Measurements from ENCODE around the gene CXCL14. TPM values are rescaled to one million over a fixed set of nuclear protein-coding genes. Genes with fewer than 3 reads are reported as not detected.
"Not testable (repeated sequence)": the region's sequence is repeated elsewhere in the genome, so short reads cannot be mapped to it uniquely, and the experiment has no call there.

The CXCL14 gene
- total RNA-seq, 1 experiment from 2014 or later: not detected

DNA sequence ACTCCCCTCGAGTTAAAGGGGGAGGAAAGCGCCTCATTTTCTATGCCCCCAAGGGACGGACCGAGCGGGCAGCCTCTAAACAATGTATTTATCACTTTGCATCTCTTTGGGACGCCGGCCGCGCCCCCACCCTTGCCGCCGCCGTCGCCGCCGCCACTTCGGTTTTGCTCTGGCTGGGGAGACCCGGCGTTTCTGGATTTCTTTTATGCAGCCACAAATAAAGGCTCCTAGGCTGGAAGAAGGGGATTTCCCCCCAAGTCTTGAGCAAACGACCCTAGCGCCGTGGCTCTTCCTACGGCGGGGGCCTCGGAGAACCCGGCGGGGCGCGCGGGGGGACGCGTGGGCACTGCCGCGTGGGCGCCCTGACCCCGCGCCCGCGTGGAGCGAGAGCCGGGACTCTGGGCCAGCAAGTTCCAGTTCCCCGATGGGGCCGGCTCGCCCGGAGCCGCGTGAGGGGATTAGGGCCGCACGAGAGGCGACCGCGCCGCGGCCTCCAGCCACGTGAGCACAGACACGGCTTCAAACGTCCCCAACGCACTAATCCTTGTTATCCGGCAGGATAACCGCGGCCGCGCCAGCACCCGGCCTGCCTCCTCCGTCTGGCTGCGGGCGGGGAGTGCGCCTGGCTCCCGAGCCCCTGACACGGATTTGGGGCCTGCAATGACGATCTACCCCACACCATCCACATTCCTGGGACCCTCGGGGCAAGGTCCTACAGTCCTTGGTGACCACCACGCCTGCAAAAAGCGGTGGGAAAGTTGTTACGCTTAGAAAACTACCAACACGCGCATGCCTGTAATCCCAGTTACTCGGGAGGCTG, 35.1 kb downstream of the CXCL14 start:
- no peak for DNase-seq (ENCODE audit: low read depth)

DNA sequence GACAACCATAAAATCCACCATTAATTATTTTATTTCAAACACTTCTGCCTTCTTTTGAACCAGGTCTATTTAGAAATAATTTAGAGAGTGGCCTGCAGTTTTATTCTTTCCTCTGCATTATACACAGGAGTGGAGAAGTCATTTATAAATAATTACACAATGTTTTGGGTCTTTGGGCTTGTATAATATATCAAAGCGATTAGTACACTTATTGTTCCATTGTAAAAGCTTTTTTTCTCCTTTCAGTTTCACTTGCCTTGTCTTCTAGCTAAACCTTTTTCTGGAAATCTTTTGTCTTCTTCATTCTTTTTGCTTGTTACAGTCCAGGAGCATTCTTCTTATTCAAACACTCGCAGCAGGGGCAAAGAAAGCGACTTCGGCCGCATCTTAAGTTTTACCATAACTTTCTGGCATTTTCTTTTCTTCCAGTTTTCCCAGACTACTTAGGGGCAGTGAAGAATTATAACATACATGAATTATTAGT, 35.7 kb downstream of the CXCL14 start:
- no peak for DNase-seq (ENCODE audit: low read depth)

DNA sequence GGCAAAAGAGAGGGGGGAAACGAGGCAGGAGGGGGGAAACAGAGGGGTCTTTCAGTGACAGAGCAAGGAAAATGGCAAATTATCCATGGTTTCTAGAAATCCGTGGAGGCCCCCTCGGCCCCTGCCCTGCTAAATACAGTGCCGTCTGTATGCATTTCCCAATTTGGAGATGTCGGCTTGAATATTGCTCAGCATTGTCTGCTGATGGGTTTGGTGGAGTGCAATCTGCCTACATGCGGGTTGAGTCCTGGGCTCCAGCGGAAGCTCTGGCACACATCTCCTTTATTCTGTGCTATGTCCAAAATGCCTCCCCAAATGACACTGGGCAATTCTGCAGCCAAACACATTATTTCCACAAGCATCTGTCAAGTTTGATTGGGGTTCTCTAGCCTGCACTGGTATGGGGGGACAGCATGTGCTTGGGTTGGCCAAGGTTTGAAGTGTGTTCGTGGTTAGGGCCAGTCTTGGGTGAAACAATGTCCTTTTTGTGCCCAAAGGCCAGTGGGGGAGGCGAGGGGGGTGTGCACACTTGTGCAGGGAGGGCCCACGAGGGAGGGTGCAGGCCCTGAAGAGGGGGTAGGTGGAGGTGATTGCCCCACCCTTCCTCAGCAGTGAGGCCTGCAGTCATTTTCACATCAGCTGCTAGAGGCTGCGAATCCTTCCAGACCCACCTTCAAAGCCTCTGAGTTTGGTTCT, 36.8 kb downstream of the CXCL14 start:
- DNase-seq (ENCODE audit: low read depth): no peak

DNA sequence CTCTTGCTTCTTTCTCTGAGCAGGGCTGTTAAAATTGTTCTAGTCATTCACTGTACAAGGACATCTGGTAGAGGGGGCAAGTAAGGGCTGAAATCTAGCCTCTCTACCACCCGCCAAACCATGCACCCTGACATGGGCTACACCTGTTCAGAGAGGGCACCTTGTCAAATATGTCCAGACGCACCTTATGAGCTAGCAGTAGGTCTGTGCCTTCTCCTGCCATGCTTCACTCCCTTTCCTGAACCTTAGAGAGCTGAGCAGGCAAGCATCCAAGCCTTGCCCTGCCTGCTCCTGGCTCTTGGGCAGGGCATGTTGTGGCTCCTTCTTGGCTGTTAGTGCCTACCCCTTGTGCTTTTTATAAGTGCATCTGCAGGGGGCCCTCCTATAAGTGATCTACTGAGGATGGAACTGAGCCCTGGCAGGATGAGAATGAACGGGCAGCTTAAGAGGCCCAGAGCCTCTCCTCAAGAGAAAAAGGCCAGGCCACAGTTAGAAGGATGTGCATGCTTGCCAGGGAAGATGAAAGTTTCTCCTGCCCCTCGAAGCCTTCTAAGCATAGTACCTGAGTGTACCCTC, 39.3 kb downstream of the CXCL14 start:
- no peak for DNase-seq (ENCODE audit: low read depth)

DNA sequence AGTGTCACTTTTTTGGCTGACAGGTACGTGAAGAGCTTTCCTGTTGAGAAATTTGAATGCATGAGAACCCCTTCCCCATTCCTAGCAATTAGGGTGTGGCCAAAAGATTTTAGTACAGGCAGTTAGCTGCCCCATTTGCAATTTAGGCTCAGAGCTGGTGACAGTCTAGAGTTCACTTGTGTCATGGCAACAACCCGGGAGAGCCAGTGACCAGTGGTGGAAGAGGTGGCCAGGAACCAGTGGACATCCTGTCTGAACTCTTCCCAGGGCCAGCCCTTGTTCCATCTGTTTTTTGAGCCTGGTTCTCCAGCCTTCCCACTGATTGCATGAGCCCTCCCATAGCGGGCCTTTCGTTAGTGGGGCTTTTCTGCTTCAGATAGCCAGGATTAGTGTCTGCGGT, 40.5 kb downstream of the CXCL14 start:
- DNase-seq (ENCODE audit: low read depth): no peak

DNA sequence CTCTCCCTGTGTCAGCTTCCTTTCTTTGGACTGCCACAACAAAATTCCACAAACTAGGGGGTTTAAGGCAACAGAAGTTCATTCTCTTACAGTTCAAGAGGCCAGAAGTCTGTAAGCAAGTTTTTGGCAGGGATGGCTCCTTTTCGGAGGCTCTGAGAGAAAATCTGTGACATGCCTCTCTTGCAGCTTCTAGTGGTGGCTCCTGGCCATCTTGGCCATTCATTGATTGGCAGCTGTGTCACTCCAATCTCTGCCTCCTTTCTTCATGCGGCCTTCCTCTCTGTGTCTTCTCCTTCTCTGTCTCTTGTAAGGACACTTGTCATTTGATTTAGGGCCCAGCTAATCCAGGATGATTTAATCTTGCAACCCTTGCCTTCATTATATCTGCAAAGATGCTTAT, 41.0 kb downstream of the CXCL14 start:
- DNase-seq (ENCODE audit: low read depth): no peak

DNA sequence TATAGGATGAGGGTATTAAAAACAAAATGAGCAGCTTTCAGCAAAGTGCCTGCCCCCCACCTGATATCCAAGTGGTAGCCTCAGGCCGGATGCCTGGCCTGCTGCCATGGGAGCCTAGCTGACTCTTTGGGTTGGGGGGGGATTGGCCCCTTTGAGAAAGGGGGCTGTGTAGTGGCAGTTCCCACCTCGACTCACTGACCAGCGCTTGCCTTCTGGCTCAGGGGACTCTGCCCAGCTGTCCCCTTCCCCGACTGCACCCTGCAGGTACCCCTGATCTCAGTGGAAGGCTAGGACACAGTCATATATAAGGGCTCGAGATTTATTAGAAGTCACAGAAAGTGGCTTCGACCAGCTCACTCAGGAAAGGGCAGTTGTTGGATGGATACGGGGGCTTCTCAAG, 41.5 kb downstream of the CXCL14 start:
- DNase-seq (ENCODE audit: low read depth): no peak

DNA sequence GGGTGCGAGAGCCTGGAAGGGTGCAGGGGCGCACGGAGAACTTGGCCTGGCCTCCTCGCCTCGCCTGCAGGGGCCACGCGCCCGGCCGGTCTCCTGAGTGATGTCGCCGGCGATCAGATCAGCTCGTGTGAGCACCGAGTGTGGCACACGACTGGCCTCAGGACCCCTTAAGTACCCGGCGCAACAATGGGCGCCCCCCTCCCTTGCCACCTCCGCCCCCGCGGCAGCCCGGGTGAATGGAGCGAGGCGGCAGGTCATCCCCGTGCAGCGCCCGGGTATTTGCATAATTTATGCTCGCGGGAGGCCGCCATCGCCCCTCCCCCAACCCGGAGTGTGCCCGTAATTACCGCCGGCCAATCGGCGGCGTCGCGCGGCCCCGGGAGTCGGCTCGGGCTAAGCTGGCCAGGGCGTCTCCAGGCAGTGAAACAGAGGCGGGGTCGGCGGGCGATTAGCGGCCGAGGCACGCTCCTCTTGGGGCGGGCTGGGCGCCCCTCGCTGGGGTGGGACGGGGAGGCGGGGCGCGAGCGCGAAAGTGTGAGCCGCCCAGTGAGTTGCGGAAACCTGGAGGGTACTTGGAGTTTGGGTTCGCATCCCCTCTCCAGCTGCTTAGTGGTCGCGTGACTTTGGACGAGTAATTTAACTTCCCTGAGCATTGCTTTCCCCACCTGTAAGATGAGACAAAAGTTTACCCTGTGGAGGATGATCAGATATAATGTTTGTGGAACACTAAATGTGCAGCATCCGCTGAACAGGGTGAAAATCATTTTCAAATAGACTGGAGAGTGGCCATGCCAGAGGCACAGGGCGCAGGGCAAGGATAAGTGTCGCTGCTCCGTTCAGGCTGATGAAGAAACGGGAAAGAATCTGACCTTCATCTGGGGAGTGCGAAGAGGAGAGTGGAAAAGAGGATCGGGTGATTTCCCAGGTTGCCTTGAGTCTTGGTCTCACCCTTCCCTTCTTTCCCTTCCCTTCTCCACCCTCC, 42.7 kb downstream of the CXCL14 start, which contains the start of gene NEUROG1:
NEUROG1 (minus strand) TSS at position 145 of the 982 bp plus-strand sequence. CDS start 274 bp downstream, outside the sequence.
- no peak for DNase-seq (ENCODE audit: low read depth)

DNA sequence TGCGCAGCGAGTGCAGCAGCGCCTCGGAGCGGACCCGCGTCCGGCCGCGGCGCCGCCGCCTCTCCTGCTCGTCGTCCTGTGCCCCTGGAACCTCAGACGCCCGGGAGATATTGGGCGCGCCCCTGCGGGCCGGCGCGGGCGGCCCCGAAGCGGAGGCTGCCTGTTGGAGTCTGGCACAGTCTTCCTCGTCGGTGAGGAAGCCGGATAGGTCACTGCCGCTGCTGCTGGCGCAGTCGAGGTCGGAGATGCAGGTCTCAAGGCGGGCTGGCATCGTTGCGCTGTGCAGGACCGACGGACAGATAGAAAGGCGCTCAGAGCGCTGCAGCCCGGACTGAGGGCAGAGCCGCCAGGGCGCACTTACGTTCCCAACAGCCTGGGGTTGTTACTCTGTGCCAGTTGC, 43.4 kb downstream of the CXCL14 start:
- DNase-seq (ENCODE audit: low read depth): no peak

DNA sequence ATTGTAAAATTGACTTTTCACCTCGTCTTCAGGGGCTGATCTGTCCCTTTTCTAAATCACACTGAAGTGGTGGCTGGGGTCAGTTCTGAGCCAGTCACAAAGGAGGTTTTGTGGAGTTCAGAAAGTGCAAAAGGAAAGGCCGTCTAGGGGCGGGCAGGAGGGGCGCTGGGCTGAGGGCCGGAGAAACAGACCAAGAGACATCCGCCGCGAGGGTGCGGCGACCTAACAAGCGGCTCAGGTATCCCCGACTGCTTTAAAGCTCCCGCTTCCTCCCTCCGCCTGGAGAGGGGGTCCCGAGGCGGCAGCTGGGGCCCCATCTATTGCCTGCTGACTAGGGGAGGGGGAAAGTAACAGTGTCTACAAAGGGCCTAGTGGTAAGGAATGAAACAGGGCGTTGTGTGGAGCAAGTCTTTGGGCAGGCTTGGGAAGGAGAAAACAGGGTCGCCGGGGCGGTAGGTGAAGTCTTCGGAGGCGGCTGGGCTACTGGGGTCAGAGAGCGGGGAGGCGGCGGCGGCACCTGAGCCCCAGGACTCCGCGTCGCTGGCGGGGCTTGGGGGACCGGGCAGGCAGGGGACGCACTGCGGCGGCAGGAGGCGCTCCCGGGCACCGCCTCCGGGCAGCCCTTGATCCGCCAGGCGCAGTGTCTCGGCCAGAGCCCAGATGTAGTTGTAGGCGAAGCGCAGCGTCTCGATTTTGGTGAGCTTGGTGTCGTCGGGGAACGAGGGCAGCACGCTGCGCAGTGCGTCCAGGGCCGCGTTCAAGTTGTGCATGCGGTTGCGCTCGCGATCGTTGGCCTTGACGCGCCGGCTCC, 44.0 kb downstream of the CXCL14 start:
- DNase-seq (ENCODE audit: low read depth): no peak

DNA sequence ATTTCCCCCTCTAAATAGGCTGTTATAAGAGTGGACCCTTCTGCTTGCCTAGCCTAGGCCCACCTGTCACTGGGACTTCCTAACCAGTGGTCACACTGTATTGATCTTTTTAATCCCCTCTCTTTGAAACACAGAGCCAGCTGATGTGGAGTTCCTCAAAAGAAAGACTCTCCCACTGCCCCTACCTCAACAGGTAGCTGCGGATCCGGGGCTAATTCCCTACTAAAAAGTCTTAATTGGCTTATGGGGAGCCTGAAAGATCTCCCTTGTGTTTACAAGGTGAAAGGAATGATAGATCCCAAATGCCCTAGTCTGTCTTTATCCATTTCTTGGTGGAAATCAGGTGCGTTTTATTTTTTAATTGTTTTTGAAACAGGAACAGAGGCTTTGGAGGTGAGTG, 45.0 kb downstream of the CXCL14 start:
- DNase-seq (ENCODE audit: low read depth): no peak

DNA sequence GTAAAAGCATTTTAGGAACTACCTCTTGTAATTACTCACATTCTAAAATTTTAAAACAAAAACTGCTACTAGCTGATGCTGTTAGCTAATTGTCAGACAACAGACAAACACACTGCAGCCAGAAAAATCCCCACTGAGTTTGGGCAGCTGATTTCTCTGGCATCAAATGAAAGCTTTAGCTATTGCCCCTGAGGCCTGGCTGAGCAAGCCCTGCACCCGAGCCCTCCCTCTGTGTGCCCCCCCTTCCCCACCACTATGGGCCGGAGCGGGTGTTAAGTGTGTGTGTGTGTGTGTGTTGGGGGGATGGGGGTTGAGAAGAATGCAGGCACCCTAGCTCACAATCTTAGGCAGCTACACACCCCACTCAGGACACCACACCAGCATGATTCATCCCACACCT, 45.5 kb downstream of the CXCL14 start:
- DNase-seq (ENCODE audit: low read depth): no peak

DNA sequence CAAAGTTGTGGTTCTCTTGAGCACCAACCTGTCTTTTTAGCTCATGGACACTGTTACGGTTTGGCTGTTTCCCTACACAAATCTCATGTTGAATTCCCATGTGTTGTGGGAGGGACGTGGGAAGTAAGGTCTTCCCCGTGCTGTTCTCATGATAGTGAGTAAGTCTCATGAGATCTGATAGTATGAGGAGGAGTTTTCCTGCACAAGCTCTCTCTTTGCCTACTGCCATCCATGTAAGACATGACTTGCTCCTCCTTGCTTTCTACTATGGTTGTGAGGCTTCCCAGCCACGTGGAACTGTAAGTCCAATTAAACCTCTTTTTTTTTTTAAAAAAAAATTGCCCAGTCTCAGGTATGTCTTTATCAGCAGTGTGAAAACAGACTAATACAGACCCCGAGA, 49.2 kb downstream of the CXCL14 start:
- not testable (repeated sequence) for DNase-seq (ENCODE audit: low read depth)

DNA sequence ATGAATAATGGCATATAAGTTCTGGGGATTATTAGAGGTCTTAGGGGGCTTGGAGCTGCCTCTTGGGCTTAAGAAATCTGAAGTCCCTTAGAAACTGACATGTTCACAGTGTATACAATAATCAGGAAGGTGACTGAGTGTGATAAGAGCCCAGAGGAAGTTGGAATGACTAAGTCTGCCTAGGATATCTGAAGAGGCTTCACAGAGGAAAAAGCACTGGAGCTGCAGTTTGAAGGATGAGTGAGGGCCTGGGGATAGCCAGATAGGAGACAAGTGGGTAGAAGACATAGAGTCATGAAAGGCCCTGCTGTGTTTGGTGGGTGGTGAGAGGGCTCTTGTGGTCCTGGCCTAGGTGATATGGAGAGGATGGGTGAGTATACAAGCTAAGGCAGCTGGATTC, 51.9 kb downstream of the CXCL14 start:
- DNase-seq (ENCODE audit: low read depth): no peak

DNA sequence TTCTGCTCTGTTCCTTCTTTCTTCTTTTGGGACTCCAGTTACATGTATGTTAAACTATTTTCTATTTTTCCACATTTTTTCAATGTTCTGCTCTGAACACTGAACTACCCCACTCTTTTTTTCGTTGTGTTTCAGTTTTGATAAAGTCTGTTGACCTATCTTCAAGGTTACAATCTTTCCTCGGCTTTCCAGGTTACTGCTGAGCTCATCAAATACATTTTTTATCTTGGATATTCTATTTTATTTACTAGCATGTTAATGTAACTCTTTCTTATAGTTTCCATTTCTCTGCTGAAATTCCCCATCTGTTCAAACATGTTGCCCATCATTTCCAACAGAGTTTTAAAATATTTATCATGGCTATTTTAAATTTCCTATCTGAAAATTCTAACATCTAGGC, 56.8 kb downstream of the CXCL14 start:
- no peak for DNase-seq (ENCODE audit: low read depth)

Other genes starting within 250 kb of the CXCL14 start
- gene MACROH2A1, start 179.8 kb downstream of the CXCL14 start, total RNA-seq (2014; rRNA removed): 175 and 183 TPM in 2 replicates
- not detected in 2 replicates for gene DCANP1, start 131.6 kb downstream of the CXCL14 start, total RNA-seq (2014; rRNA removed)
- gene TIFAB, start 126.6 kb downstream of the CXCL14 start, total RNA-seq (2014; rRNA removed): not detected in 2 replicates
- gene NEUROG1, start 43.0 kb downstream of the CXCL14 start, total RNA-seq (2014; rRNA removed): not detected in 2 replicates

Measured in LHCN-M2 (cell line).